Neural cell (in vitro differentiated cells): Measurements from ENCODE around the gene TMEM232.

Experiments
- CTCF ChIP-seq: fragments of 450-650 bp; IDR thresholded peaks from 2 replicates; pipeline ENCODE4 v1.5.1; 2014; ENCODE audit warnings: antibody characterized with exemption, mild to moderate bottlenecking, moderate library complexity; ENCODE audit not compliant: poor library complexity, severe bottlenecking
- EP300 ChIP-seq: fragments of 450-650 bp; conservative IDR thresholded peaks from 2 replicates; pipeline ENCODE4 v1.6.1; 2014; ENCODE audit warnings: antibody characterized with exemption, mild to moderate bottlenecking, moderate library complexity; ENCODE audit not compliant: poor library complexity, severe bottlenecking
- POLR2AphosphoS5 ChIP-seq: IDR thresholded peaks from 2 replicates; pipeline ENCODE4 v1.6.1; 2012
- RAD21 ChIP-seq: fragments of 450-650 bp; conservative IDR thresholded peaks from 2 replicates; pipeline ENCODE4 v1.6.1; 2014; ENCODE audit warnings: antibody characterized with exemption, mild to moderate bottlenecking, moderate library complexity
- REST ChIP-seq: IDR thresholded peaks from 2 replicates; pipeline ENCODE4 v1.6.1; 2012; ENCODE audit warnings: borderline replicate concordance

GRCh38 chr5:110431603-110432002 lies 294.9 kb downstream of the TMEM232 start:
- no peak for TF ChIP-seq RAD21
- TF ChIP-seq REST = no peak
- no peak for TF ChIP-seq EP300
- no peak for TF ChIP-seq CTCF
- TF ChIP-seq POLR2AphosphoS5 = no peak
